Activated B cell treated with CpG ODN at 0.5 μM for 24 hours (primary cell): Measurements from ENCODE around the gene SP3. TPM values are rescaled to one million over a fixed set of nuclear protein-coding genes. Genes with fewer than 3 reads are reported as not detected.
"Not testable (repeated sequence)": the region's sequence is repeated elsewhere in the genome, so short reads cannot be mapped to it uniquely, and the experiment has no call there.

Source experiments
- ATAC-seq: fragments of 200-7000 bp; cut with Tn5 transposase; one replicate; pipeline ENCODE4 v1.10.0; 2021; ENCODE audit warnings: low read depth, mild to moderate bottlenecking, moderate library complexity
- CTCF ChIA-PET: fragments of 350-600 bp; sonication (Branson Sonifier 250); formaldehyde crosslinking; loops from one replicate; lab custom pipeline; 2021; ENCODE audit warnings: antibody characterized with exemption; lab: Charles Lee
- POLR2A ChIA-PET: fragments of 350-600 bp; sonication (Branson Sonifier 250); formaldehyde crosslinking; loops from one replicate; lab custom pipeline; 2021; ENCODE audit warnings: antibody characterized with exemption; lab: Charles Lee
- DNase-seq: peaks from one replicate; pipeline ENCODE4 v3.0.0; 2022
- H3K27ac Mint-ChIP-seq: one replicate; pipeline ENCODE4 v1.8.0; 2020; ENCODE audit warnings: mixed read lengths
- H3K27me3 Mint-ChIP-seq: one replicate; pipeline ENCODE4 v1.8.0; 2021; ENCODE audit warnings: mixed read lengths
- H3K36me3 Mint-ChIP-seq: one replicate; pipeline ENCODE4 v1.8.0; 2021; ENCODE audit warnings: low read depth, mixed read lengths
- H3K4me1 Mint-ChIP-seq: one replicate; pipeline ENCODE4 v1.8.0; 2021; ENCODE audit warnings: mixed read lengths
- H3K4me3 Mint-ChIP-seq: one replicate; pipeline ENCODE4 v1.8.0; 2020; ENCODE audit warnings: mild to moderate bottlenecking, mixed read lengths
- H3K9me3 Mint-ChIP-seq: one replicate; pipeline ENCODE4 v1.8.0; 2020; ENCODE audit warnings: mixed read lengths
- CTCF ChIP-seq: fragments of 200-600 bp; IDR thresholded peaks from one replicate; pipeline ENCODE4 v1.8.0; 2022; ENCODE audit warnings: antibody characterized with exemption, mild to moderate bottlenecking
- intact Hi-C: fragments of 100-400 bp; cut with micrococcal nuclease; formaldehyde crosslinking; loops from one replicate; pipeline ENCODE4 v1.15.1; 2024
- total RNA-seq: library from RNA; stranded (reverse); gene quantifications from 2 replicates; pipeline ENCODE4 v1.2.3, GENCODE V29; 2022

The SP3 gene
- total RNA-seq, 1 donor from 2014 or later = 139 TPM

- DNase-seq (no peak), ATAC-seq (peak; percentile 90)
- Mint-ChIP-seq H3K4me1 (peaks cover 41% of the 10 kb centered on the region), H3K4me3 (peak overlapping the region; percentile 52), H3K36me3 (peaks cover 2% of the 10 kb centered on the region), H3K27ac (peak overlapping the region; percentile 51), H3K27me3 (no peaks in the 10 kb centered on the region), H3K9me3 (no peaks in the 10 kb centered on the region)
- no peak for TF ChIP-seq CTCF
- intact Hi-C loops = loop anchor here (1.0 to 5.0 kb wide), 4 partner anchors 24 to 143 kb away; partner anchors contain the start of gene SP3
- CTCF ChIA-PET = interaction anchor here (1.2 kb wide), 2 partner anchors 14 to 139 kb away, joined by 3 to 4 read pairs; no protein-coding TSS in a partner anchor
- POLR2A ChIA-PET = interaction anchor here (0.5 to 0.9 kb wide), 3 partner anchors 53 to 93 kb away, joined by 3 to 8 read pairs (median 3); no protein-coding TSS in a partner anchor
Observed at GRCh38 chr2:173898178-173898668, 67.0 kb downstream of the SP3 start.

GRCh38 chr2:173896755-173897154, 68.4 kb downstream of the SP3 start:
- H3K36me3 Mint-ChIP-seq = no peaks in the 10 kb centered on the region
- H3K4me1 Mint-ChIP-seq = peaks cover 41% of the 10 kb centered on the region
- H3K9me3 Mint-ChIP-seq = no peaks in the 10 kb centered on the region
- H3K27me3 Mint-ChIP-seq = no peaks in the 10 kb centered on the region
- no peak for ATAC-seq
- POLR2A ChIA-PET = no interaction called here
- DNase-seq = no peak
- no peak overlapping the region for H3K4me3 Mint-ChIP-seq
- CTCF ChIA-PET = no interaction called here
- intact Hi-C loops = loop anchor here (5.0 kb wide), 1 partner anchor 36 kb away; no protein-coding TSS in a partner anchor
- H3K27ac Mint-ChIP-seq = no peak overlapping the region
- TF ChIP-seq CTCF = no peak

GRCh38 chr2:173892341-173892740, 72.8 kb downstream of the SP3 start:
- no peaks in the 10 kb centered on the region for H3K27me3 Mint-ChIP-seq
- H3K36me3 Mint-ChIP-seq = peaks cover 7% of the 10 kb centered on the region
- CTCF ChIA-PET = no interaction called here
- no peak for TF ChIP-seq CTCF
- H3K9me3 Mint-ChIP-seq = peaks cover 12% of the 10 kb centered on the region
- H3K27ac Mint-ChIP-seq = no peak overlapping the region
- ATAC-seq = no peak
- no peak for DNase-seq
- peaks cover 15% of the 10 kb centered on the region for H3K4me1 Mint-ChIP-seq
- POLR2A ChIA-PET = no interaction called here
- intact Hi-C loops = no loop called here
- no peak overlapping the region for H3K4me3 Mint-ChIP-seq

GRCh38 chr2:173891315-173892037, 73.7 kb downstream of the SP3 start:
- H3K4me1 Mint-ChIP-seq = peaks cover 13% of the 10 kb centered on the region
- TF ChIP-seq CTCF = no peak
- H3K27me3 Mint-ChIP-seq = no peaks in the 10 kb centered on the region
- ChIA-PET POLR2A (no interaction called here), CTCF (no interaction called here)
- ATAC-seq (no peak), DNase-seq (no peak)
- H3K4me3 Mint-ChIP-seq = no peak overlapping the region
- intact Hi-C loops = no loop called here
- no peak overlapping the region for H3K27ac Mint-ChIP-seq
- H3K9me3 Mint-ChIP-seq = peaks cover 12% of the 10 kb centered on the region
- peaks cover 7% of the 10 kb centered on the region for H3K36me3 Mint-ChIP-seq

GRCh38 chr2:173889464-173889863, 75.7 kb downstream of the SP3 start:
- peaks cover 12% of the 10 kb centered on the region for H3K9me3 Mint-ChIP-seq
- ATAC-seq, H3K27me3 Mint-ChIP-seq, intact Hi-C loops, CTCF ChIA-PET, H3K4me1 Mint-ChIP-seq, POLR2A ChIA-PET, H3K27ac Mint-ChIP-seq, DNase-seq, H3K4me3 Mint-ChIP-seq, H3K36me3 Mint-ChIP-seq: not testable (repeated sequence)
